Activated CD4-positive, alpha-beta T cell treated with anti-CD3 and anti-CD28 coated beads for 48 hours (primary cell): ENCODE results near the gene FAM236D.
"Not testable (repeated sequence)": the region's sequence is repeated elsewhere in the genome, so short reads cannot be mapped to it uniquely, and the experiment has no call there.

ENCODE experiments used
- DNase-seq: peaks from one replicate; pipeline ENCODE4 v3.0.0-alpha.2; 2020

The FAM236D gene

GRCh38 chrX:72808110-72808509 lies at the start of gene FAM236D:
Gene FAM236D, minus strand, starts transcription at chrX:72808210. Its CDS starts 100 bp downstream, at chrX:72808110.
- not testable (repeated sequence) for DNase-seq

- not testable (repeated sequence) for DNase-seq
Observed at GRCh38 chrX:72837532-72837931, 29.5 kb upstream of the FAM236D start.

- DNase-seq: not testable (repeated sequence)
Observed at GRCh38 chrX:72830701-72831100, 22.7 kb upstream of the FAM236D start.

GRCh38 chrX:72790390-72790789 lies 17.6 kb downstream of the FAM236D start:
- DNase-seq: not testable (repeated sequence)

- not testable (repeated sequence) for DNase-seq
Observed at GRCh38 chrX:72788142-72788541, 19.9 kb downstream of the FAM236D start.

- DNase-seq: not testable (repeated sequence)
Observed at GRCh38 chrX:72783964-72784363, 24.0 kb downstream of the FAM236D start.

GRCh38 chrX:72783365-72783936 lies 24.6 kb downstream of the FAM236D start:
- DNase-seq: not testable (repeated sequence)

GRCh38 chrX:72782560-72782959 lies 25.4 kb downstream of the FAM236D start, which contains the start of gene FAM236B:
Gene FAM236B, minus strand, starts transcription at chrX:72782660. Its CDS starts 100 bp downstream, at chrX:72782560.
- not testable (repeated sequence) for DNase-seq

- DNase-seq: not testable (repeated sequence)
Observed at GRCh38 chrX:72778146-72778545, 29.9 kb downstream of the FAM236D start.

GRCh38 chrX:72777467-72777790 lies 30.6 kb downstream of the FAM236D start:
- not testable (repeated sequence) for DNase-seq

GRCh38 chrX:72776653-72777466 lies 31.1 kb downstream of the FAM236D start, which contains the start of gene DMRTC1B:
Gene DMRTC1B, plus strand, starts transcription at chrX:72776890. Its CDS starts 68,246 bp downstream, at chrX:72845136.
- DNase-seq: not testable (repeated sequence)

GRCh38 chrX:72760454-72760853 lies 47.6 kb downstream of the FAM236D start:
- DNase-seq: not testable (repeated sequence)
